HG02763 (cell line): Measurements from ENCODE around the gene CD1C.
A peak's percentile ranks its signal among the peaks of the same experiment; 100 is the strongest.
"Not testable (repeated sequence)": the region's sequence is repeated elsewhere in the genome, so short reads cannot be mapped to it uniquely, and the experiment has no call there.

Experiments
- ATAC-seq: cut with Tn5 transposase; IDR thresholded peaks from one replicate; pipeline ENCODE4 v1.9.1; 2021; ENCODE audit warnings: mild to moderate bottlenecking, moderate library complexity; ENCODE audit not compliant: unreplicated experiment

The CD1C gene

GRCh38 chr1:158289811-158290210 lies at the start of gene CD1C:
Gene CD1C, plus strand, starts transcription at chr1:158289923. Its CDS starts 142 bp downstream, at chr1:158290065.
- no peak for ATAC-seq

GRCh38 chr1:158246650-158247049 lies 43.1 kb upstream of the CD1C start:
- no peak for ATAC-seq

DNA sequence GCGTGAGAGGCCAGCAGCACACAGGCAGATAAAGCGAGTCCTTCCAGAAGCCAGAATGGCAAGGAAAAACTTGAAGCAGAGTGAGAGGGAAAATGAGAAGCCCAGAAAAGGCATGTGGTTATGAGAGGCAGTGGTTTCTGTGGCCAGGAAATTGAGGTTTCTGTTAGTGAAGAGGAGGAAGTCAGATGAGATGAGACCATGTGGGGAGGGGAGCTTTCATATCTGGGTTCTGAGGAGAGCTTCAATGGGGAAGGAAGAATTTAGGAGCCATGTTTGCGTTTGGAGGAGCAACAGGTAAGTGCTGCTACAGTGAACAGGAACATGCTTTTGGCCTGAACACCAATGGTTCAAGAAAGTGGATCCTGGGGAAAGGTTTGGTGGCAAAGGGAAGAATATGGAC lies 41.6 kb upstream of the CD1C start:
- no peak for ATAC-seq

- no peak for ATAC-seq
Observed at GRCh38 chr1:158248771-158249170, 41.0 kb upstream of the CD1C start.

DNA sequence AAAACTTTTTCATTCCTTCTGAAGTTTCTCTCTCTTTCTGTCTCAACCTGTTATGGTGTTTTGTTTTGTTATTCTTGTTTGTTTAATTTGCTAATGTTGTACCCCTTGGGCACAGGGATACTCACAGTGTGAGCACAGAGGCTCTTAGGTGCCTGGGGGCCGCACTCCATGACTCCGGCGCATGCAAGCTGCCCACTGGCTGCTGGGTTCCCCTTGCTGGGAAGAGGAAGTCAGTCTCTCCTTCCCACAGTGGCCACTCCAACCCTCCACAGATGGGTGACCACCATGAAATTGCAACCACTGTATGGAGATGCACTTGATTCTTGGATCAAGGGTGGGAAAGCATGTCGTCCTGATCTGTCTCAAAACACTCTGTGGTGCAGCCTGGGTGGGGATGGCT lies 40.1 kb upstream of the CD1C start:
- ATAC-seq = no peak

DNA sequence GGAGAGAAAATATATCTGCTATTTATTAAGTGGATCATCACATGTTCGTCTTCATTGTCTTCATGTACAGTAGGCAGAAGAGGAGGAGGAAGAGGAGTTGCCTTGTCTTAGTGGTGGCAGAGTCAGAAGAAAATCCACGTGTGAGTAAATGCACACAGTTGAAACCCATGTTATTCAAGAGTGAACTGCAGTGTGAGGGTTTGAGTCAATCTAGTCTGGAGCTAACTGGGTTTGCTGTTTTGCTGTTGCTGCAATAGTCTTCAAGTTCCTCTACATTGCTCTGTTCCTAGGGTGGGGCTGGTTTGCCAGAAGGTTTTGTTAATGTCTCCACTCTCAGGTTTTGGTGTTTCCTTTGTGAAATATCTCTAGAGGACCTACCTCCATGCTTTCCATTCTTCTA lies 38.6 kb upstream of the CD1C start:
- ATAC-seq = no peak

GRCh38 chr1:158255656-158256055 lies 34.1 kb upstream of the CD1C start:
- no peak for ATAC-seq

GRCh38 chr1:158256747-158257146 lies 33.0 kb upstream of the CD1C start:
- ATAC-seq = not testable (repeated sequence)

DNA sequence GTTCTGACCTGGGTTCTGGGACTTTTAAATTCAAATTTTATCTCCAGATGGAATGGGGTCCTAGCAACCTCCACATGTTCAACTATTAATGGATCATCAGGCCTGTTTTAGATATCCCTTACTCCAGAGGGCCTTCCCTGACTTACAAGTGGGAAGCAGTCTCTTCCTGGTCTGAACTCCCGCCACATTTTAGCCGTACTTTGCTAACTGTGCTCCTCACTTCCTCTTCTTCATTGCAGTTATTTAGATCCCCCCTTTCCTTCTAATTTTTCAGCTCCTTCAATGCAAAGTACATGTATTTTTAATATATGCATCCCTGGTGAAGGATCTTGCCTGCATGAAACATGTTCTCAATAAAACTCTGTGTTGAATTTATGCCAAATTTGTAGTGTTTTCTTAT lies 31.8 kb upstream of the CD1C start:
- ATAC-seq = no peak

- ATAC-seq = no peak
Observed at GRCh38 chr1:158259117-158259516, 30.6 kb upstream of the CD1C start.

GRCh38 chr1:158272681-158273080 lies 17.0 kb upstream of the CD1C start:
- no peak for ATAC-seq

- ATAC-seq = no peak
Observed at GRCh38 chr1:158274797-158275196, 14.9 kb upstream of the CD1C start.

DNA sequence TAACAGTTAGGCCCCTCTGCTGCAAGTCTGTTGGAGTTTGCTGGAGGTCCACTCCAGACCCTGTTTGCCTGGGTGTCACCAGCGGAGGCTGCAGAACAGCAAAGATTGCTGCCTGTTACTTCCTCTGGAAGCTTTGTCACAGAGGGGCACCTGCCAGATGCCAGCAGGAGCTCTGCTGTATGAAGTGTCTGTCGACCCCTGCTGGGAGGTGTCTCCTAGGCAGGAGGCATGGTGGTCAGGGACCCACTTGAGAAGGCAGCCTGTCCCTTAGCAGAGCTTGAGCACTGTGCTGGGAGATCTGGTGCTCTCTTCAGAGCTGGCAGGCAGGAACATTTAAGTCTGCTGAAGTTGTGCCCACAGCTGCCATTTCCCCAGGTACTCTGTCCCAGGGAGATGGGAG lies 7.3 kb upstream of the CD1C start:
- not testable (repeated sequence) for ATAC-seq

- peak; percentile 40 for ATAC-seq
Observed at GRCh38 chr1:158283965-158284364, 5.8 kb upstream of the CD1C start.

DNA sequence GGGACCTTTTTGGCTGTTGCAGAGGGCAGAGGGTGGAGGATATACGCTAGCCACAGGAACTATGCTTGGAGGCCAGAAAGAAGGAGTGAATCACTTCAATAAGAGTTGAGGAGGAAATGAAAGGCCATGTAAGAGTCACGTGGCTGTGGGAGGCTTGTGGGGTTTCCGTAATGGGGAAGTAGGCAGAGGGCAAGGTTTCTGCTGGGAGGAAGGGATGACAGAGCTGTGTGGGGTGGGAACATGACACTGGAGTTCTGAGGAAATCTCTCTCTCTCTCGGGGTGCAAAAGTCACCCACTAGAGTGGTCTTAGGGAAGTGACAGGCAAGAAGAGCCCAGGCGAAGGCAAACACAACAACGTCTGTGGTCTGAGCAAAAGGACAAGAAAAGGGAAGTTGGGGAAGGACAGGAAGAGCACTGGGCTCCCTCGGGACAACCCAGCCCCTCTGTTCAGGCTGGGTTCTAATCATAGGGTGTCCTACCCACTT lies 3.9 kb upstream of the CD1C start:
- ATAC-seq = peak; percentile 68

DNA sequence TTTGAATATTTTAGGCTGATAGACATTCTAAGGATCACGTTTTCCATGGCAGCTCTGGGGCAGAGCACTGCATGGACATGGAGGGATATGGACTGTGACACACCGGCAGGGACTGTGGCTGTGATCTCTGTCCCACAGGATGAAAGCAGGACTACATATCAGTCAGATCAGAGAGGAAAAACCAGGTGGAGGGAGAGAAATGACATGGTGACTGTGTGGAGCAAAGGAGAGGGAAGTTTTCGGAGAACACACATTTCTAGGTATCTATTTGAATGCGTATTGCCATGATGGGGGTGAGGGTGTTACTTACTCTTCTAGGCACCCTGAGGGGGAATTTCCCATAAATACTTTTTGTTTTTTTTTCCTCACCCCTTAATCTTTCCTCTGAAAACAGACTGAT lies 3.2 kb upstream of the CD1C start:
- no peak for ATAC-seq

DNA sequence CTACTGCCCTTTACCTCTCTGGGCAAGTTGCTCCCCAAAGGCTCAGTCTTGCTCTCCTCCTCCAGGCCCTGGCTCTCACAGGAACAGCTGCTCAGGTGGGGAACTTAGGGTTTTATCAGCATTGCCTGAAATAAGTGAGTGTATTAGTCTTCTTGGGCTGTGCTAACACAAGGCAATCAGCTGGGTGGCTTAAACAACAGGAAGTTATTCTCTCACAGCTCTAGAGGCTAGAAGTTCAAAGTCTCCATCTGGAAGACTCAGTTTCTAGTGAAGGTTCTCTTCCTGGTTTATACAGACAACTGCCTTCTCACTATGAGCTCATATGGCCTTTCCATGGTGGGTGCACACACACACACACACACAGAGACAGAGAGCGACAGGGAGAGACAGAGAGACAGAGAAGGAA lies 2.8 kb upstream of the CD1C start:
- no peak for ATAC-seq

GRCh38 chr1:158290321-158290844 lies 660 bp downstream of the CD1C start:
- no peak for ATAC-seq

GRCh38 chr1:158295791-158296190 lies 6.1 kb downstream of the CD1C start:
- no peak for ATAC-seq

- no peak for ATAC-seq
Observed at GRCh38 chr1:158310623-158311022, 20.9 kb downstream of the CD1C start.

DNA sequence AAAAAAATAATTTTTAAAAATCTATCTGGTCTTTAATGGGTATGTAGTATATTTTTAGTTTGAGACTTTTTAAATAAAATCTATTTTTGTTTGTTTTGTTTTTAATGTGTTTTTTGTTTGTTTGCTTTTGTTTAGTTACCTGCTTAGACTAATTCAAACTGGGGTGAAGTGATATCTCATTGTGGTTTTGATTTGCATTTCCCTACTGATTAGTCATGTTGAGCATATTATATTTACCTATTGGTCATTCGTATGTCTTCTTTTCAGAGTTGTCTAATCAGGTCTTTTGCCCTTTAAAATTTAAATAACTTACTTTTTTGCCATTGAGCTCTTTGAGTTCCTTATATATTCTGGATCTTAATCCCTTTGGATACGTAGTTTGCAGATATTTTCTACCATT lies 21.3 kb downstream of the CD1C start:
- ATAC-seq = no peak

- no peak for ATAC-seq
Observed at GRCh38 chr1:158323866-158324265, 34.1 kb downstream of the CD1C start.

DNA sequence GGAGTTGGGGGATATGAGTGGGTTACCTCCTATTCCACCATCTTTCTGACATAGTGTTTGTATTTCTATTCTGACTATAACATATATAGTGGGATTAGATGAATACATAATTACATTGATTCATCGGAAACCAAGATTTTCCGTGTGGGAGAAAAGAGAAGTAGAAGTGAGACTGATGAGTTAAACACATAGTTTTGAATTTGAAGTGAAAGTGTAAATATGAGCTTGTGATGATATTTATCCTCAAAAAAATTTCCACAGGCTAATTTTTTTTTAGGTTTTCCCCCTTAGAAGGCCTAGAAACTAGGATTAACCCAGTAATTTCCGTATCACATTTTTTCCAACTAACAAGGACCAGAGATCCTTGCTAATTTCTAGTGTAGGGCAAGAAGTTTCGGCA lies 34.7 kb downstream of the CD1C start:
- ATAC-seq = no peak
